Fibroblast of lung (primary cell): Measurements from ENCODE around the gene A2M. TPM values are rescaled to one million over a fixed set of nuclear protein-coding genes. Genes with fewer than 3 reads are reported as not detected.

Experiments used
- DNase-seq, 2 donors: peaks; one replicate each; pipeline versions ENCODE4 v3.0.0 to v3.0.0-alpha.2; 2010; ENCODE audit warnings: low read depth in 2 of 2
- H2AFZ ChIP-seq: 2 replicates; pipeline ENCODE4 v1.5.1; 2012; ENCODE audit warnings: low read length, control low read depth, inconsistent platforms
- H3K27ac ChIP-seq: 2 replicates; pipeline ENCODE4 v1.5.1; 2011; ENCODE audit warnings: low read length, control low read depth; ENCODE audit not compliant: insufficient read depth
- H3K27me3 ChIP-seq: 2 replicates; pipeline ENCODE4 v1.5.1; 2011; ENCODE audit warnings: mild to moderate bottlenecking, low read length; ENCODE audit not compliant: control insufficient read depth, insufficient read depth
- H3K36me3 ChIP-seq: 2 replicates; pipeline ENCODE4 v1.5.1; 2011; ENCODE audit warnings: low read length; ENCODE audit not compliant: control insufficient read depth, insufficient read depth
- H3K4me1 ChIP-seq: 2 replicates; pipeline ENCODE4 v1.5.1; 2011; ENCODE audit warnings: low read length; ENCODE audit not compliant: control insufficient read depth, insufficient read depth; ENCODE audit errors: extremely low read depth
- H3K4me2 ChIP-seq: 2 replicates; pipeline ENCODE4 v1.5.1; 2011; ENCODE audit warnings: low read length, control low read depth; ENCODE audit not compliant: insufficient read depth; ENCODE audit errors: extremely low read depth
- H3K4me3 ChIP-seq, 4 experiments: fragments of 200-600 bp in 1 of 4; sonication (generic) in 1 of 4; replicated peaks in 1 of 4; 2 replicates each; pipeline ENCODE4 v1.5.1; 2011 to 2016; ENCODE audit warnings: low read length in 4 of 4, low read depth in 3 of 4, mild to moderate bottlenecking in 3 of 4, control low read depth in 2 of 4, inconsistent platforms in 1 of 4, mixed read lengths in 1 of 4; ENCODE audit not compliant: insufficient read depth in 1 of 4; ENCODE audit errors: control extremely low read depth in 1 of 4
- H3K79me2 ChIP-seq: 2 replicates; pipeline ENCODE4 v1.5.1; 2012; ENCODE audit warnings: mild to moderate bottlenecking, low read length, inconsistent platforms; ENCODE audit not compliant: control insufficient read depth, insufficient read depth
- H3K9ac ChIP-seq: 2 replicates; pipeline ENCODE4 v1.5.1; 2011; ENCODE audit warnings: mild to moderate bottlenecking, low read length, control low read depth; ENCODE audit not compliant: insufficient read depth
- H3K9me3 ChIP-seq: 2 replicates; pipeline ENCODE4 v1.5.1; 2012; ENCODE audit warnings: low read depth, low read length; ENCODE audit not compliant: control insufficient read depth, insufficient read depth
- H4K20me1 ChIP-seq: 2 replicates; pipeline ENCODE4 v1.5.1; 2011; ENCODE audit warnings: low read length; ENCODE audit not compliant: control insufficient read depth, insufficient read depth; ENCODE audit errors: extremely low read depth
- EZH2 ChIP-seq: IDR thresholded peaks from 2 replicates; pipeline ENCODE4 v1.5.1; 2012; ENCODE audit warnings: low read length, control low read depth, mild to moderate bottlenecking; ENCODE audit errors: missing control alignments
- polyA plus RNA-seq, 2 donors: library from polyadenylated mRNA; depleted of rRNA in 1 of 2; stranded (reverse) in 1 of 2; unstranded in 1 of 2; fragments of >200 nt; gene quantifications; 2 replicates each; pipeline ENCODE4 v1.2.1, GENCODE V29; 2011 to 2012; ENCODE audit warnings: missing spikeins in 1 of 2
- total RNA-seq: library from RNA; depleted of rRNA; stranded (reverse); fragments of >200 nt; gene quantifications from 2 replicates; pipeline ENCODE4 v1.2.1, GENCODE V29; 2014
- TF ChIP-seq, protein P1 (sequence below), 2 donors: IDR thresholded peaks in 1 of 2; conservative IDR thresholded peaks in 1 of 2; 1 replicate in 1 of 2; 2 replicates in 1 of 2; pipeline ENCODE4 v1.5.1; 2011 to 2012; ENCODE audit warnings: low read length in 2 of 2, control low read depth in 1 of 2, inconsistent platforms in 1 of 2, low read depth in 1 of 2, mild to moderate bottlenecking in 1 of 2

Gene A2M
- total and polyA plus RNA-seq, 2 donors (not counting 1 experiment from before 2014, with no cell fraction given) = 95.0 to 300 TPM

DNA sequence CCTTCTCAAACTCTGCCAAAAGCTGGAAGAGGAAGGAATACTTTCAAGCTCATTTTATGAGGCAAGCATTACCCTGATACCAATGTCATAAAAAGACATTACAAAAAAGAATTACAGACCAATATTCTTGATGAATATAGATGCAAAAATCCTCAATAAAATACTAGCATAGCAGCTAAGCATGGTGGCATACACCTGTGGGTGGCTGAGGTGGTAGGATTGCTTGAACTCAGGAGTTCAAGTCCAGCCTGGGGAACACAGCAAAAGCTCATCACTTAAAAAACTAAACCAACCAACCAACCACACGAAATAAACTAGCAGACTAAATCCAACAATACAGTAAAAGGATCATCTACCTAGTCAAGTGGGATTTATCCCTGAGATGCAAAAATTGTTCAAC is 29.6 kb downstream of the A2M start:
- no peak overlapping the region for H3K4me3 ChIP-seq
- H3K4me2 ChIP-seq = no peak overlapping the region
- H3K4me1 ChIP-seq = no peaks in the 10 kb centered on the region
- H3K27ac ChIP-seq = no peak overlapping the region
- no peak overlapping the region for H2AFZ ChIP-seq
- H4K20me1 ChIP-seq = no peaks in the 10 kb centered on the region
- TF ChIP-seq, protein P1, sequence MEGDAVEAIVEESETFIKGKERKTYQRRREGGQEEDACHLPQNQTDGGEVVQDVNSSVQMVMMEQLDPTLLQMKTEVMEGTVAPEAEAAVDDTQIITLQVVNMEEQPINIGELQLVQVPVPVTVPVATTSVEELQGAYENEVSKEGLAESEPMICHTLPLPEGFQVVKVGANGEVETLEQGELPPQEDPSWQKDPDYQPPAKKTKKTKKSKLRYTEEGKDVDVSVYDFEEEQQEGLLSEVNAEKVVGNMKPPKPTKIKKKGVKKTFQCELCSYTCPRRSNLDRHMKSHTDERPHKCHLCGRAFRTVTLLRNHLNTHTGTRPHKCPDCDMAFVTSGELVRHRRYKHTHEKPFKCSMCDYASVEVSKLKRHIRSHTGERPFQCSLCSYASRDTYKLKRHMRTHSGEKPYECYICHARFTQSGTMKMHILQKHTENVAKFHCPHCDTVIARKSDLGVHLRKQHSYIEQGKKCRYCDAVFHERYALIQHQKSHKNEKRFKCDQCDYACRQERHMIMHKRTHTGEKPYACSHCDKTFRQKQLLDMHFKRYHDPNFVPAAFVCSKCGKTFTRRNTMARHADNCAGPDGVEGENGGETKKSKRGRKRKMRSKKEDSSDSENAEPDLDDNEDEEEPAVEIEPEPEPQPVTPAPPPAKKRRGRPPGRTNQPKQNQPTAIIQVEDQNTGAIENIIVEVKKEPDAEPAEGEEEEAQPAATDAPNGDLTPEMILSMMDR (conservative IDR thresholded peaks at IDR 0.05 in 1 of 2, IDR thresholded peaks at IDR 0.05 in 1 of 2; ENCODE audit: low read depth in 1 of 2, low read length in 2 of 2) = no peak
- no peak for TF ChIP-seq EZH2
- H3K9ac ChIP-seq = no peak overlapping the region
- H3K36me3 ChIP-seq = no peaks in the 10 kb centered on the region
- no peaks in the 10 kb centered on the region for H3K27me3 ChIP-seq
- no peak for DNase-seq
- H3K9me3 ChIP-seq = no peaks in the 10 kb centered on the region
- H3K79me2 ChIP-seq = no peaks in the 10 kb centered on the region

DNA sequence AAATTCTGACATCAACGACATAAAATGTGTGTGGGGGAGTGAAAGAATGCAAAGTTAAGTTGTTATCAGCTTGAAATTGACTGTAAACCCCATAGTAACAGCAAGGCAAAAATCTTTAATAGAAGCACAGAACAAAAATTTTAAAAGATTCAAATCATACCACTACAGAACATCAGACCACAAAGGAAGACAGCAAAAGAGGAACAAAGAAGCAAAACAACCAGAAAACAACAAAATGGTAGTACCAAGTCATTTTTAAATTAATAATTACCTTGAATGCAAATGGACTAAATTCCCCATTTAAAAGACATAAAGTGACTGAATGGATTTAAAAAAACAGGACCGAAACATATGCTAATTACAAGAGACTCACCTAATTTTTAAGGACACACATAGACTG is 31.3 kb downstream of the A2M start:
- H2AFZ ChIP-seq = no peak overlapping the region
- H4K20me1 ChIP-seq = no peaks in the 10 kb centered on the region
- H3K9ac ChIP-seq = no peak overlapping the region
- no peak overlapping the region for H3K27ac ChIP-seq
- no peaks in the 10 kb centered on the region for H3K4me1 ChIP-seq
- no peak for DNase-seq
- no peak overlapping the region for H3K4me3 ChIP-seq
- no peak overlapping the region for H3K4me2 ChIP-seq
- no peaks in the 10 kb centered on the region for H3K79me2 ChIP-seq
- H3K36me3 ChIP-seq = no peaks in the 10 kb centered on the region
- no peaks in the 10 kb centered on the region for H3K27me3 ChIP-seq
- TF ChIP-seq, protein P1 (conservative IDR thresholded peaks at IDR 0.05 in 1 of 2, IDR thresholded peaks at IDR 0.05 in 1 of 2; ENCODE audit: low read depth in 1 of 2, low read length in 2 of 2) = no peak
- TF ChIP-seq EZH2 = no peak
- no peaks in the 10 kb centered on the region for H3K9me3 ChIP-seq

DNA sequence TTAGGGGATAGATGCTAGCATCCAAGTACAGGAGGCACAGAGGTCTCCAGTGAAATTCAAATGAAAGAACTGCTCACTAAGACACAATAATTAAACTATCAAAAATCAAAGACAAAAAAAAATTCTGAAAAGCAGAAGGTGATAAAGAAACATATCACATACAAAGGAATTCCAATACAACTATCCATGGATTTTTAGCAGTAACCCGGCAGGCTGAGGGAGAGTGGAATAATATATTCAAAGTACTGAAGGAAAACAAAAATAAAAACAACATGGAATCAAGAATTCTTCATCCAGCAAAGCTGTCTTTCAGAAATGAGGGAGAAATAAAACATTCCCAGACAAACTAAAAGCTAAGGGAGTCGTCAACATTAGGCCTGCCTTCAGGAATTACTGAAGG is 31.9 kb downstream of the A2M start:
- H3K4me1 ChIP-seq = no peaks in the 10 kb centered on the region
- H3K79me2 ChIP-seq = no peaks in the 10 kb centered on the region
- no peak overlapping the region for H3K27ac ChIP-seq
- no peak overlapping the region for H2AFZ ChIP-seq
- no peak overlapping the region for H3K9ac ChIP-seq
- no peak overlapping the region for H3K4me2 ChIP-seq
- no peaks in the 10 kb centered on the region for H3K9me3 ChIP-seq
- H3K36me3 ChIP-seq = no peaks in the 10 kb centered on the region
- TF ChIP-seq, protein P1 (conservative IDR thresholded peaks at IDR 0.05 in 1 of 2, IDR thresholded peaks at IDR 0.05 in 1 of 2; ENCODE audit: low read depth in 1 of 2, low read length in 2 of 2) = no peak
- TF ChIP-seq EZH2 = no peak
- no peak overlapping the region for H3K4me3 ChIP-seq
- no peak for DNase-seq
- H4K20me1 ChIP-seq = no peaks in the 10 kb centered on the region
- no peaks in the 10 kb centered on the region for H3K27me3 ChIP-seq
